IMR-90 (cell line): ENCODE data around the gene ITPR3. TPM values are rescaled to one million over a fixed set of nuclear protein-coding genes. Genes with fewer than 3 reads are reported as not detected.

Source experiments
- ATAC-seq: fragments of 200-7000 bp; cut with Tn5 transposase; 2 replicates; pipeline ENCODE4 v1.9.1; 2020; ENCODE audit warnings: low read depth, mild to moderate bottlenecking, moderate library complexity
- BruUV-seq: library from RNA; stranded (reverse); fragments of 400-500 nt; replicated peaks from 2 replicates; lab custom pipeline; 2021; lab: Mats Ljungman, UMichigan
- CTCF ChIA-PET: fragments of 300-600 bp; formaldehyde crosslinking; extraction: SDS; loops from one replicate; lab custom pipeline; 2021; ENCODE audit warnings: antibody characterized with exemption; lab: Yijun Ruan, JAX
- POLR2A ChIA-PET: fragments of 300-600 bp; sonication (Branson Sonifier 250); formaldehyde crosslinking; loops from one replicate; lab custom pipeline; 2022; ENCODE audit warnings: antibody characterized with exemption; ENCODE audit not compliant: unreplicated experiment; lab: Charles Lee
- DNase-seq: peaks from one replicate; pipeline ENCODE4 v3.0.0; 2013
- H2AFZ ChIP-seq: replicated peaks from 2 replicates; pipeline ENCODE3; 2013; ENCODE audit warnings: low read length, mild to moderate bottlenecking; ENCODE audit not compliant: poor library complexity
- H2AK5ac ChIP-seq: 2 replicates; pipeline ENCODE4 v1.6.1; 2013; ENCODE audit warnings: low read depth, low read length, inconsistent platforms
- H2AK9ac ChIP-seq: replicated peaks from 2 replicates; pipeline ENCODE3; 2013; ENCODE audit warnings: mild to moderate bottlenecking, low read depth, low read length, moderate library complexity; ENCODE audit not compliant: poor library complexity
- H2BK120ac ChIP-seq: 2 replicates; pipeline ENCODE4 v1.6.1; 2013; ENCODE audit warnings: low read depth, low read length, inconsistent platforms
- H2BK15ac ChIP-seq: 3 replicates; pipeline ENCODE4 v1.6.1; 2013; ENCODE audit warnings: low read depth, low read length, inconsistent platforms
- H2BK20ac ChIP-seq: 2 replicates; pipeline ENCODE4 v1.6.1; 2013; ENCODE audit warnings: low read depth, mild to moderate bottlenecking, inconsistent platforms, low read length, moderate library complexity
- H2BK5ac ChIP-seq: 2 replicates; pipeline ENCODE4 v1.6.1; 2013; ENCODE audit warnings: mild to moderate bottlenecking, low read depth, low read length, inconsistent platforms; ENCODE audit not compliant: poor library complexity, severe bottlenecking
- H3K14ac ChIP-seq: replicated peaks from 2 replicates; pipeline ENCODE4 v1.6.1; 2013; ENCODE audit warnings: low read depth, low read length, inconsistent platforms
- H3K18ac ChIP-seq: 2 replicates; pipeline ENCODE4 v1.6.1; 2013; ENCODE audit warnings: low read depth, low read length, control low read depth
- H3K23ac ChIP-seq: 2 replicates; pipeline ENCODE4 v1.6.1; 2013; ENCODE audit warnings: low read depth, low read length, inconsistent platforms
- H3K27ac ChIP-seq: 2 replicates; pipeline ENCODE4 v1.5.1; 2013; ENCODE audit warnings: mild to moderate bottlenecking, control low read depth, low read length; ENCODE audit not compliant: insufficient read depth
- H3K27me3 ChIP-seq: 2 replicates; pipeline ENCODE4 v1.6.1; 2013; ENCODE audit warnings: low read length; ENCODE audit not compliant: control insufficient read depth, insufficient read depth
- H3K36me3 ChIP-seq: 2 replicates; pipeline ENCODE4 v1.6.1; 2013; ENCODE audit warnings: low read length, mixed read lengths; ENCODE audit not compliant: control insufficient read depth, insufficient read depth
- H3K4ac ChIP-seq: 2 replicates; pipeline ENCODE4 v1.6.1; 2013; ENCODE audit warnings: low read depth, low read length, inconsistent platforms
- H3K4me1 ChIP-seq: 2 replicates; pipeline ENCODE4 v1.6.1; 2013; ENCODE audit warnings: low read length, mixed read lengths; ENCODE audit not compliant: control insufficient read depth, insufficient read depth
- H3K4me2 ChIP-seq: 2 replicates; pipeline ENCODE4 v1.6.1; 2013; ENCODE audit warnings: low read depth, mild to moderate bottlenecking, control low read depth, low read length, moderate library complexity
- H3K4me3 ChIP-seq: 2 replicates; pipeline ENCODE4 v1.5.1; 2013; ENCODE audit warnings: low read depth, mild to moderate bottlenecking, control low read depth, low read length, moderate library complexity; ENCODE audit not compliant: insufficient read depth
- H3K56ac ChIP-seq: 2 replicates; pipeline ENCODE4 v1.6.1; 2013; ENCODE audit warnings: low read length, inconsistent platforms; ENCODE audit not compliant: insufficient read depth; ENCODE audit errors: extremely low read depth
- H3K79me1 ChIP-seq, 2 experiments: 2 replicates each; pipeline ENCODE4 v1.6.1; 2013; ENCODE audit warnings: low read length in 2 of 2, inconsistent platforms in 1 of 2, low read depth in 1 of 2
- H3K9ac ChIP-seq: 2 replicates; pipeline ENCODE4 v1.6.1; 2013; ENCODE audit warnings: low read depth, low read length, control low read depth
- H3K9me1 ChIP-seq: 2 replicates; pipeline ENCODE4 v1.6.1; 2013; ENCODE audit warnings: low read length, inconsistent platforms; ENCODE audit not compliant: insufficient read depth
- H3K9me3 ChIP-seq: 2 replicates; pipeline ENCODE4 v1.6.1; 2013; ENCODE audit warnings: low read length; ENCODE audit not compliant: control insufficient read depth, insufficient read depth
- H4K20me1 ChIP-seq: 2 replicates; pipeline ENCODE4 v1.6.1; 2013; ENCODE audit warnings: low read length, inconsistent platforms; ENCODE audit not compliant: insufficient read depth
- H4K5ac ChIP-seq: 2 replicates; pipeline ENCODE4 v1.6.1; 2013; ENCODE audit warnings: mild to moderate bottlenecking, low read depth, low read length, control low read depth
- H4K8ac ChIP-seq, 2 experiments: 2 replicates each; pipeline ENCODE4 v1.6.1; 2013; ENCODE audit warnings: low read depth in 2 of 2, low read length in 2 of 2, control low read depth in 1 of 2, inconsistent platforms in 1 of 2
- H4K91ac ChIP-seq: 2 replicates; pipeline ENCODE4 v1.6.1; 2013; ENCODE audit warnings: low read depth, low read length, inconsistent platforms; ENCODE audit not compliant: insufficient read depth
- CEBPB ChIP-seq: IDR thresholded peaks from 2 replicates; pipeline ENCODE4 v1.6.1; 2012; ENCODE audit warnings: low read depth, low read length, improper control_type of control experiment
- FOS ChIP-seq: fragments of 150-350 bp; IDR thresholded peaks from 2 replicates; pipeline ENCODE4 v1.6.1; 2016; ENCODE audit warnings: low read depth, low read length
- MAFK ChIP-seq: IDR thresholded peaks from 2 replicates; pipeline ENCODE4 v1.6.1; 2012; ENCODE audit warnings: low read depth, low read length, improper control_type of control experiment
- WGBS, 2 experiments: methylation state at CpG; one replicate each; pipeline versions ENCODE4 v1.1.5 to v1.1.7; 2013; ENCODE audit warnings: missing lambda C conversion rate in 2 of 2; ENCODE audit not compliant: insufficient read length in 1 of 2; ENCODE audit errors: extremely low coverage in 2 of 2; 5-methylcytosine and 5-hydroxymethylcytosine counted together
- dilution Hi-C: fragments of 300-500 bp; cut with HindIII; formaldehyde crosslinking; loops from one replicate; pipeline ENCODE4 v1.14.3; 2018; ENCODE audit warnings: low sequenced_read_pairs; ENCODE audit not compliant: unreplicated experiment
- in situ Hi-C: fragments of 300-500 bp; cut with MboI; formaldehyde crosslinking; loops from 3 replicates; pipeline ENCODE4 v1.14.3; 2019; ENCODE audit warnings: low sequenced_read_pairs, inconsistent platforms, mixed read lengths
- intact Hi-C: fragments of 100-400 bp; cut with micrococcal nuclease; formaldehyde crosslinking; loops from 2 replicates; pipeline ENCODE4 v1.10.0; 2022
- polyA plus RNA-seq, 3 experiments: library from polyadenylated mRNA; depleted of rRNA; stranded (reverse); fragments of >200 nt; gene quantifications; 2 replicates each; pipeline ENCODE4 v1.2.3, GENCODE V29; 2012; ENCODE audit warnings: low replicate concordance in 1 of 3
- total RNA-seq: library from RNA; depleted of rRNA; stranded (reverse); fragments of >200 nt; gene quantifications from 2 replicates; pipeline ENCODE4 v1.2.3, GENCODE V29; 2012

The ITPR3 gene
- total and polyA plus RNA-seq, 2 of the 4 experiments (the other 2 are of a cell fraction): 1.6 to 3.7 TPM

DNA sequence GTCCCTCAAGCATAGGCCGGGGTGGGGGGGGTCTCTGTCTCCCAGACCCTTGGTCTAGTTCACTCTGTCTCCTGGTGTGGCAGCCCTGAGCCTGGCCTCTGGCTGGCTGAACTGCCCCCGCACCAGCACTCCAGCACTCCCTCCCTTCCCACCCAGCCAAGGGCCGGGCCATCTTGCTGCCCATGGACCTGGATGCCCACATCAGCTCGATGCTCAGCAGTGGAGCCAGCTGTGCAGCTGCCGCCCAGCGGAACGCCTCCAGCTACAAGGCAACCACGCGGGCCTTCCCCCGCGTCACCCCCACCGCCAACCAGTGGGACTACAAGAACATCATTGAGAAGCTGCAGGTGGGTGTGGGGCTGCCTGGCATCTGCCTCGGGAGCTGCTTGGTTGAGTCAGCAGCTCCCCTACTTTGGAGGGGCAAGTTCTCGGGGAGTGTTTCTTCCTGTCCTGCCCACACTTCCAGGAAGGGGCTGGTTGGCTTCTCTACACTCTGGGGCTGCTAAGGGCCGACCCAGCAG, 62.0 kb downstream of the ITPR3 start:
- Histone ChIP-seq H2AFZ (no peak overlapping the region), H4K91ac (no peak overlapping the region), H3K56ac (no peak overlapping the region), H3K27me3 (no peaks in the 10 kb centered on the region), H3K23ac (no peak overlapping the region), H3K4me3 (no peak overlapping the region), H3K27ac (no peak overlapping the region), H3K9ac (no peak overlapping the region), H2AK9ac (no peak overlapping the region), H2BK120ac (no peak overlapping the region), H3K9me3 (no peaks in the 10 kb centered on the region), H3K4ac (no peak overlapping the region), H3K36me3 (peaks cover 5% of the 10 kb centered on the region), H4K5ac (no peak overlapping the region), H2AK5ac (no peak overlapping the region), H3K79me1 (no peaks in the 10 kb centered on the region), H2BK20ac (no peak overlapping the region), H3K4me1 (no peaks in the 10 kb centered on the region), H3K4me2 (no peak overlapping the region), H4K8ac (no peak overlapping the region), H2BK15ac (no peak overlapping the region), H2BK5ac (no peak overlapping the region), H3K14ac (no peak overlapping the region), H3K9me1 (no peaks in the 10 kb centered on the region), H4K20me1 (no peaks in the 10 kb centered on the region), H3K18ac (no peak overlapping the region)
- DNase-seq: no peak
- dilution Hi-C loops (no loop called here), intact Hi-C loops (no loop called here), in situ Hi-C loops (no loop called here)
- ChIA-PET POLR2A (interaction anchor here (0.5 kb wide), 1 partner anchor 554 kb away, joined by 3 read pairs; the partner anchor contains the start of gene HMGA1), CTCF (interaction anchor here (0.9 kb wide), 1 partner anchor 93 kb away, joined by 3 read pairs; no protein-coding TSS in a partner anchor)
- ATAC-seq: peak; percentile 14; the same call in 1 of the 2 replicates
- BruUV-seq: no TSS peak
- TF ChIP-seq FOS (no peak), MAFK (no peak), CEBPB (no peak)
- WGBS, 2 experiments: 77% methylated on average over 4 of the region's 15 CpGs; no CpG with 5 or more reads in 1 of the 2 experiments
